Measurements from ENCODE around the gene CWC22.
"Not testable (repeated sequence)": the region's sequence is repeated elsewhere in the genome, so short reads cannot be mapped to it uniquely, and the experiment has no call there.

CWC22 gene

GRCh38 chr2:180006781-180007579, at the start of gene CWC22:
Gene CWC22, minus strand, starts transcription at chr2:180007297. Its CDS starts 13,956 bp downstream, at chr2:179993341.
- DNase-seq, result peak; percentile 94 to 96
- TF ChIP-seq POLR2A (IDR thresholded peaks at IDR 0.05; ENCODE audit: low read length) (peak; percentile 76), GATA1 (IDR thresholded peaks at IDR 0.05; ENCODE audit: low read depth, low read length) (no peak)

GRCh38 chr2:180056367-180057118, 49.4 kb upstream of the CWC22 start:
- DNase-seq, result no peak
- TF ChIP-seq GATA1 (IDR thresholded peaks at IDR 0.05; ENCODE audit: low read depth, low read length) (no peak), POLR2A (IDR thresholded peaks at IDR 0.05; ENCODE audit: low read length) (no peak)

- DNase-seq, result not testable (repeated sequence)
Observed at GRCh38 chr2:180054576-180054975, 47.5 kb upstream of the CWC22 start.

- no peak for DNase-seq
- no peak for TF ChIP-seq POLR2A (IDR thresholded peaks at IDR 0.05; ENCODE audit: low read length)
- no peak for TF ChIP-seq GATA1 (IDR thresholded peaks at IDR 0.05; ENCODE audit: low read depth, low read length)
Observed at GRCh38 chr2:180050246-180050645, 43.1 kb upstream of the CWC22 start.

GRCh38 chr2:180048251-180048650, 41.2 kb upstream of the CWC22 start:
- TF ChIP-seq POLR2A (IDR thresholded peaks at IDR 0.05; ENCODE audit: low read length) (no peak), GATA1 (IDR thresholded peaks at IDR 0.05; ENCODE audit: low read depth, low read length) (no peak)
- DNase-seq, result no peak

- TF ChIP-seq GATA1 (IDR thresholded peaks at IDR 0.05; ENCODE audit: low read depth, low read length) (no peak), POLR2A (IDR thresholded peaks at IDR 0.05; ENCODE audit: low read length) (no peak)
- DNase-seq, result no peak
Observed at GRCh38 chr2:180046776-180047175, 39.7 kb upstream of the CWC22 start.

GRCh38 chr2:180046202-180046601, 39.1 kb upstream of the CWC22 start:
- no peak for TF ChIP-seq GATA1 (IDR thresholded peaks at IDR 0.05; ENCODE audit: low read depth, low read length)
- TF ChIP-seq POLR2A (IDR thresholded peaks at IDR 0.05; ENCODE audit: low read length), result no peak
- DNase-seq, result no peak

- no peak for TF ChIP-seq GATA1 (IDR thresholded peaks at IDR 0.05; ENCODE audit: low read depth, low read length)
- TF ChIP-seq POLR2A (IDR thresholded peaks at IDR 0.05; ENCODE audit: low read length), result no peak
- DNase-seq, result no peak
Observed at GRCh38 chr2:180040146-180040925, 33.2 kb upstream of the CWC22 start.

- no peak for DNase-seq
- TF ChIP-seq GATA1 (IDR thresholded peaks at IDR 0.05; ENCODE audit: low read depth, low read length) (no peak), POLR2A (IDR thresholded peaks at IDR 0.05; ENCODE audit: low read length) (no peak)
Observed at GRCh38 chr2:180038997-180039396, 31.9 kb upstream of the CWC22 start.

GRCh38 chr2:180033993-180034894, 27.1 kb upstream of the CWC22 start:
- TF ChIP-seq GATA1 (IDR thresholded peaks at IDR 0.05; ENCODE audit: low read depth, low read length), result no peak
- no peak for TF ChIP-seq POLR2A (IDR thresholded peaks at IDR 0.05; ENCODE audit: low read length)
- DNase-seq, result no peak

GRCh38 chr2:180029575-180029974, 22.5 kb upstream of the CWC22 start:
- DNase-seq, result no peak
- no peak for TF ChIP-seq GATA1 (IDR thresholded peaks at IDR 0.05; ENCODE audit: low read depth, low read length)

GRCh38 chr2:180021850-180022249, 14.8 kb upstream of the CWC22 start:
- no peak for DNase-seq
- no peak for TF ChIP-seq POLR2A (IDR thresholded peaks at IDR 0.05; ENCODE audit: low read length)
- TF ChIP-seq GATA1 (IDR thresholded peaks at IDR 0.05; ENCODE audit: low read depth, low read length), result no peak

GRCh38 chr2:180017784-180018183, 10.7 kb upstream of the CWC22 start:
- peak; percentile 20 to 64 for DNase-seq
- TF ChIP-seq POLR2A (IDR thresholded peaks at IDR 0.05; ENCODE audit: low read length) (no peak), GATA1 (IDR thresholded peaks at IDR 0.05; ENCODE audit: low read depth, low read length) (no peak)
